Measurements from ENCODE around the gene ARID2.

DNA sequence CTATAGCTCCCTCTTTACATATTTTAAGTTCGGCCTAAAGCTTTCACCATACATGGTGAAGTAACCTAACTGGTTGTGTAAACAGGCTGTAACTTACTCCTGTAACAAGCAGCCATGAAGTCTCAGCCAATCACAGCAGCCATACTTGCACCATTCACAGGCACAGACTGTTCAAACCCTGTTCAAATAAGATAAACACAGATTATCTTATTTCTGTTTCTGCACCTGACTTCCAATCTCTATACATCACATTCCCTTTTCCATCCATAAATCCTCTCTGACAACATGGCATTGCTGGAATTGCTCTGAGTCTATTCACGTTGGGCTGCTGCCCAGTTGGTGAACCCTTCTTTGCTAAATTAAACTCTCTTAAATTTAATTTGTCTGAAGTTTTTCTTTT, 34.5 kb upstream of the ARID2 start:
- TF ChIP-seq CTCF (IDR thresholded peaks at IDR 0.05) (no peak), POLR2AphosphoS5 (IDR thresholded peaks at IDR 0.05) (no peak), POLR2A (IDR thresholded peaks at IDR 0.05) (no peak), EP300 (IDR thresholded peaks at IDR 0.05; ENCODE audit: low read depth) (no peak)

Data from transverse colon (tissue), 4 donors.